Activated CD4-positive, alpha-beta memory T cell treated with anti-CD3 and anti-CD28 coated beads, Interleukin-2, amount 10 ng/mL, durations not matched to agents 7 days and 5 days (primary cell): ENCODE measurements around the gene UMOD. TPM values are rescaled to one million over a fixed set of nuclear protein-coding genes. Genes with fewer than 3 reads are reported as not detected.
A peak's percentile ranks its signal among the peaks of the same experiment; 100 is the strongest.

Experiments used
- CTCF ChIA-PET: fragments of 350-600 bp; sonication (Branson Sonifier 250); formaldehyde crosslinking; loops from one replicate; lab custom pipeline; 2021; ENCODE audit warnings: antibody characterized with exemption, inconsistent platforms; lab: Charles Lee
- POLR2A ChIA-PET: fragments of 350-600 bp; sonication (Branson Sonifier 250); formaldehyde crosslinking; loops from one replicate; lab custom pipeline; 2021; ENCODE audit warnings: antibody characterized with exemption; lab: Charles Lee
- DNase-seq: peaks from one replicate; pipeline ENCODE4 v3.0.0-alpha.2; 2020
- H3K27ac Mint-ChIP-seq: one replicate; pipeline ENCODE4 v1.8.0; 2021; ENCODE audit warnings: mild to moderate bottlenecking, mixed read lengths
- H3K27me3 Mint-ChIP-seq: one replicate; pipeline ENCODE4 v1.8.0; 2021; ENCODE audit warnings: mixed read lengths
- H3K36me3 Mint-ChIP-seq: one replicate; pipeline ENCODE4 v1.8.0; 2021; ENCODE audit warnings: low read depth, mixed read lengths
- H3K4me1 Mint-ChIP-seq: one replicate; pipeline ENCODE4 v1.8.0; 2021; ENCODE audit warnings: mixed read lengths
- H3K4me3 Mint-ChIP-seq: one replicate; pipeline ENCODE4 v1.8.0; 2021; ENCODE audit warnings: mild to moderate bottlenecking, mixed read lengths
- H3K9me3 Mint-ChIP-seq: one replicate; pipeline ENCODE4 v1.8.0; 2021; ENCODE audit warnings: mixed read lengths
- total RNA-seq, 2 experiments: library from RNA; stranded (reverse); gene quantifications; one replicate each; pipeline ENCODE4 v1.2.3, GENCODE V29; 2021

The UMOD gene
- total RNA-seq, 2 experiments from 2014 or later: not detected

DNA sequence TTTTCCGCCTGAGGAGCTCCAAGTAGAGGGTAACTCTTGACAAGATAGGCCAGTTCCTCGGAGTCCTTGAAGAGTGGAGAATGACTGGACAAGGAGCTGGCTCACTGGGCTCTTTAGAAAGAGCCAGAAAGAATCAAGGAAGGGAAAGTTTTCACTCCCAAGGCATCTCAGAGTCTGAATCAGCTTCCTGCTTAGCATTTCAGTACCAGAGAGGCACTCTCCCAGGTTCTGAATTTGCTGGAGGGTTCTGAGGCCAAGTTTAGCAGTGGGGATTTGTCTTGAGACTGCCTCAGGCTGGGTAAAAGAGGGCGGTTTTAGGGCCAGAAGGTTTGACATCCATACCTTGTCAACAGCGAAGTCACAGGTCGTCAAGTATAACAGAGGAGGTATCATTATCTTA is 50.7 kb downstream of the UMOD start:
- POLR2A ChIA-PET: no interaction called here
- Mint-ChIP-seq H3K4me3 (no peak overlapping the region), H3K27me3 (peaks cover 3% of the 10 kb centered on the region), H3K27ac (no peak overlapping the region), H3K4me1 (no peaks in the 10 kb centered on the region), H3K36me3 (no peaks in the 10 kb centered on the region), H3K9me3 (no peaks in the 10 kb centered on the region)
- DNase-seq: no peak
- CTCF ChIA-PET: interaction anchor here (1.4 to 4.7 kb wide), 2 partner anchors 14 to 393 kb away, joined by 3 to 56 read pairs; no protein-coding TSS in a partner anchor

DNA sequence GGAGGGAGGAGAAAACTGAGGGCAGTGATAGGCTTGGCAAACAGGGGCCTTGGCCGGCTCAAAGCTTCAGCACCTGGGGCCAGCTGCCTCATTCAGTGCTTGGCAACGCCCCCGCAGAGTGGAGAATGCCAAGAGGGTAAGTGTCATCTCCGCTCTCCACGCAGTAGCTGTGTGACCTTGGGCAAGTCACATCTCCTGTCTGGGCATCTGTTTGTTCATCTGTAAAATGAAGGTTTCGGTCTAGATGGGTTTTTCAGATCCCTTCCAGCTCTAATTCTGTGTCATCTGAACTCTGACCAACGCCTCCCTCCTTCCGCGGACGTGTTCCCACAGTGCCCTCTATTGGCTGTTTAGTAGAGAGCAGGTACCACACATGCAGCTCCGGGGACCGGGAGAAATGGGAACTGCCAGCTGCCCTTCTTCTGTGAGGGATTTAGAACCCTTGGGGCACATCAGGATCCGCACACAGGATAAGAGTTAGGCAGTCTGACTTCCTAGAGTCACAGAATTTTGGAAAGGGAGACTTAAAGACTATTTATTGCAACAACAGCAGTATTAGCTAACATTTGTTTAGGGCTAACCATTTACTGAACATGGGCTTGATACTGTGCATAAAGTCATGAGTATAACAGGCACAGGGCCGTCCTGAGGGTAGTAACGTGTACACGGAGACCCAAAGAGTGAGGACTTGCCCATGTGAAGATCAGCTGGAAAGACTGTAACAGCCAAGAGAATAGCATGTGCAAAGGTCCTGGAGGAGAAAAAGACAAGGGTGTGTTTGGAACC is 52.0 kb downstream of the UMOD start:
- POLR2A ChIA-PET: interaction anchor here (0.7 to 1.6 kb wide), 2 partner anchors 85 to 393 kb away, joined by 3 to 8 read pairs; no protein-coding TSS in a partner anchor
- H3K36me3 Mint-ChIP-seq: no peaks in the 10 kb centered on the region
- CTCF ChIA-PET: interaction anchor here (0.7 to 4.7 kb wide), 14 partner anchors 8 to 1206 kb away, joined by 3 to 56 read pairs (median 3); no protein-coding TSS in a partner anchor
- peaks cover 3% of the 10 kb centered on the region for H3K27me3 Mint-ChIP-seq
- peak; percentile 41 for DNase-seq
- no peak overlapping the region for H3K4me3 Mint-ChIP-seq
- no peaks in the 10 kb centered on the region for H3K9me3 Mint-ChIP-seq
- H3K4me1 Mint-ChIP-seq: no peaks in the 10 kb centered on the region
- no peak overlapping the region for H3K27ac Mint-ChIP-seq

GRCh38 chr16:20298452-20298851 is 54.1 kb downstream of the UMOD start:
- CTCF ChIA-PET: interaction anchor here (4.7 kb wide), 1 partner anchor 390 kb away, joined by 56 read pairs; no protein-coding TSS in a partner anchor
- no peak for DNase-seq

GRCh38 chr16:20291208-20292206 is 61.0 kb downstream of the UMOD start:
- Mint-ChIP-seq H3K9me3 (no peaks in the 10 kb centered on the region), H3K27ac (no peak overlapping the region), H3K4me1 (no peaks in the 10 kb centered on the region), H3K4me3 (no peak overlapping the region), H3K36me3 (no peaks in the 10 kb centered on the region), H3K27me3 (no peaks in the 10 kb centered on the region)
- DNase-seq: no peak
- ChIA-PET POLR2A (no interaction called here), CTCF (interaction anchor here (3.5 kb wide), 1 partner anchor 9 kb away, joined by 16 read pairs; no protein-coding TSS in a partner anchor)

More at GRCh38 chr16:20298452-20298851, 54.1 kb downstream of the UMOD start:
- Mint-ChIP-seq H3K4me3 (no peak overlapping the region), H3K4me1 (no peaks in the 10 kb centered on the region), H3K36me3 (no peaks in the 10 kb centered on the region), H3K9me3 (no peaks in the 10 kb centered on the region), H3K27ac (no peak overlapping the region), H3K27me3 (peaks cover 3% of the 10 kb centered on the region)
- POLR2A ChIA-PET: no interaction called here

DNA sequence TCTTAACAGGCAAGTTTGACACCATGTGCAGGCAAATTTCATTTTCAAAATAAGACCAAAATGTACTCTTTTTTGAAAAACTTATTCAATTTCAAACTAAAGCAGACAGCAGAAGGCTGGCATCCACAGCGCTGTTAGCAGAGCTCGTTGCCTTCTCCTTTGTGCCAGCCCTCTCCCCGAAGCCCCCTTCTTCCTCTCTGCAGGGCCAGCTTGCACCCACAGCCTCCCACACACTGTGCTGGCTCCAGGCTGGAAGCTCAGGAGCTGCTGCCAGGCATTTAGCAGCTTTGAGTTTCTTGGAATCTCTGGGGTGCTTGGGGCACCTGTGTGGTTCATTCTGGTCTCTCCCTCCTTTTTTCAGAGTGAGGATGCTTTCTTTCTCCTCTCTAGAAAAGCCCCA is 62.9 kb downstream of the UMOD start:
- Mint-ChIP-seq H3K4me1 (no peaks in the 10 kb centered on the region), H3K9me3 (no peaks in the 10 kb centered on the region), H3K36me3 (no peaks in the 10 kb centered on the region), H3K27me3 (no peaks in the 10 kb centered on the region), H3K4me3 (no peak overlapping the region), H3K27ac (no peak overlapping the region)
- no peak for DNase-seq
- ChIA-PET CTCF (interaction anchor here (3.5 kb wide), 1 partner anchor 11 kb away, joined by 16 read pairs; no protein-coding TSS in a partner anchor), POLR2A (no interaction called here)

- no peak for DNase-seq
- H3K27me3 Mint-ChIP-seq: no peaks in the 10 kb centered on the region
- H3K4me3 Mint-ChIP-seq: no peak overlapping the region
- H3K36me3 Mint-ChIP-seq: no peaks in the 10 kb centered on the region
- no peaks in the 10 kb centered on the region for H3K9me3 Mint-ChIP-seq
- POLR2A ChIA-PET: no interaction called here
- no peak overlapping the region for H3K27ac Mint-ChIP-seq
- CTCF ChIA-PET: no interaction called here
- no peaks in the 10 kb centered on the region for H3K4me1 Mint-ChIP-seq
Observed at GRCh38 chr16:20285993-20286499, 66.5 kb downstream of the UMOD start.

Other genes starting within 250 kb of the UMOD start
- gene GP2, start 25.2 kb downstream of the UMOD start, total RNA-seq: not detected
- not detected for gene PDILT, start 52.0 kb upstream of the UMOD start, total RNA-seq
- not detected for gene ACSM5, start 56.8 kb upstream of the UMOD start, total RNA-seq
- gene ACSM2A, start 98.8 kb upstream of the UMOD start, total RNA-seq: not detected
- not detected for gene ACSM2B, start 223.7 kb upstream of the UMOD start, total RNA-seq